ENCODE results near the gene KDM5B. TPM values are rescaled to one million over a fixed set of nuclear protein-coding genes. Genes with fewer than 3 reads are reported as not detected.

Gene KDM5B
- total and polyA plus RNA-seq, 2 of the 8 experiments (the other 6 are each of a cell fraction or from before 2014, with no cell fraction given) = 73.3 to 210 TPM

DNA sequence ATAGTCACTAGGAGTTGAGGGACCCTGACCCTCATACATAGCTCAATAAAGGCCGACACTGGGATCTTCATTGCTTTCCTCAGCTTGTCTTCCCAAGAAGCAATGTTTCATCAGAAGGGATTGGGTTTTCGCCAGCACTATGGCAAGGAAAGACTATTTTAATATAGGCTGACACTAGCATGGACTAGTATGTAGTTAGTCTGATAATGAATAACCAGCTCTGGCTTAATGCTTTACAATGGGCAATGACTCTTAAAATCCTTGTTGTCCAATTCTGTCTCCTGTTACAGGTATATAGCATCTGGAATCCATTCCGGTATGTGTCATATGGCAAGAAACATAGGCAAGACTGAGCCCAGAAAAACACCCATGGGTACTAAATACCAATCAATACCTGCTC, 82.7 kb downstream of the KDM5B start:
- Histone ChIP-seq H3K79me1 (ENCODE audit: low read depth, low read length) (no peaks in the 10 kb centered on the region), H3K23me2 (ENCODE audit: low read depth, low read length) (no peaks in the 10 kb centered on the region; the same call in 1 of the 2 replicates), H3K23ac (ENCODE audit: insufficient read length) (no peak overlapping the region), H4K5ac (ENCODE audit: insufficient read length, low read depth, low read length) (no peak overlapping the region), H3K27ac (ENCODE audit: low read depth, low read length) (no peak overlapping the region), H3K4me3 (ENCODE audit: extremely low read depth in 1 of 4, insufficient read depth in 2 of 4, low read depth in 3 of 4, low read length in 4 of 4) (no peak overlapping the region), H2AFZ (ENCODE audit: low read length) (no peak overlapping the region), H3K14ac (ENCODE audit: insufficient read length) (no peak overlapping the region), H4K20me1 (replicated peaks in 1 of 2; ENCODE audit: control insufficient read depth in 1 of 2, insufficient read depth in 2 of 2, low read length in 2 of 2) (peaks cover 5 to 7% of the 10 kb centered on the region in 2 experiments), H2AK5ac (ENCODE audit: low read depth, low read length) (no peak overlapping the region), H2BK20ac (ENCODE audit: low read length) (no peak overlapping the region), H3K27me3 (replicated peaks in 1 of 4; ENCODE audit: control insufficient read depth in 3 of 4, extremely low read depth in 1 of 4, insufficient read depth in 3 of 4, low read length in 3 of 4) (no peaks in the 10 kb centered on the region), H4K91ac (replicated peaks; ENCODE audit: insufficient read length, low read length) (no peak overlapping the region), H3K4ac (replicated peaks; ENCODE audit: insufficient read length, low read depth, low read length) (no peak overlapping the region), H3K9ac (replicated peaks in 1 of 4; ENCODE audit: extremely low read depth in 1 of 4, low read depth in 3 of 4, low read length in 3 of 4) (no peak overlapping the region), H3K4me1 (replicated peaks in 1 of 4; ENCODE audit: control insufficient read depth in 3 of 4, insufficient read depth in 4 of 4, low read length in 3 of 4) (no peaks in the 10 kb centered on the region), H4K8ac (ENCODE audit: extremely low read depth, insufficient read depth, low read length) (no peak overlapping the region), H3K79me2 (ENCODE audit: control insufficient read depth in 1 of 2, insufficient read depth in 2 of 2, low read length in 2 of 2) (no peaks in the 10 kb centered on the region), H2BK12ac (ENCODE audit: low read depth, low read length) (no peak overlapping the region), H2BK5ac (ENCODE audit: low read depth, low read length) (no peak overlapping the region), H3K36me3 (ENCODE audit: control insufficient read depth in 2 of 4, insufficient read depth in 4 of 4, low read length in 3 of 4) (peaks cover 22 to 61% (median 41%) of the 10 kb centered on the region in 4 experiments), H3K9me3 (ENCODE audit: insufficient read depth in 2 of 2, low read depth in 1 of 2, low read length in 1 of 2) (no peaks in the 10 kb centered on the region), H3K18ac (ENCODE audit: extremely low read depth, low read length) (no peak overlapping the region), H2BK120ac (replicated peaks; ENCODE audit: low read depth, low read length) (no peak overlapping the region), H3K4me2 (ENCODE audit: insufficient read depth in 1 of 2, low read depth in 2 of 2, low read length in 2 of 2) (no peak overlapping the region), H2BK15ac (ENCODE audit: low read length) (no peak overlapping the region), H3K56ac (replicated peaks; ENCODE audit: insufficient read length, low read depth, low read length) (no peak overlapping the region)
- TF ChIP-seq POLR2AphosphoS5 (IDR thresholded peaks at IDR 0.05; ENCODE audit: low read depth, low read length) (0 out of 2 replicates have a peak, but pooled peaks have one; percentile 28), GABPA (IDR thresholded peaks at IDR 0.05; ENCODE audit: borderline replicate concordance, insufficient read depth, low read length) (no peak)
- DNase-seq (ENCODE audit: low read depth in 1 of 2, low spot score in 2 of 2) = no peak
- ChIA-PET CTCF (ENCODE audit: partially characterized antibody) (interaction anchor here (0.6 to 2.0 kb wide), 5 partner anchors 33 to 545 kb away, joined by 3 to 5 read pairs (median 3); no protein-coding TSS in a partner anchor), POLR2A (ENCODE audit: partially characterized antibody) (interaction anchor here (1.1 kb wide), 1 partner anchor 14 kb away, joined by 5 read pairs; no protein-coding TSS in a partner anchor)
- 88% methylated on average over 3 of the region's 3 CpGs; no CpG with 5 or more reads in 1 of the 2 experiments for WGBS, 2 experiments (ENCODE audit: extremely low coverage in 1 of 2, insufficient coverage in 1 of 2, insufficient read length in 1 of 2, insufficient replicate concordance in 2 of 2, low coverage in 1 of 2, low lambda C conversion rate in 2 of 2, missing lambda C conversion rate in 1 of 2)
- no peak for FAIRE-seq

Data from H1 (cell line).